Measurements from ENCODE around the gene GPI. TPM values are rescaled to one million over a fixed set of nuclear protein-coding genes. Genes with fewer than 3 reads are reported as not detected.

Gene GPI
- total and polyA plus RNA-seq, 9 of the 15 experiments (the other 6 are each of a cell fraction or from before 2014, with no cell fraction given) = 88.3 to 358 (median 122) TPM

GRCh38 chr19:34381399-34382251 is 16.6 kb downstream of the GPI start:
- Histone ChIP-seq H3K79me2 (ENCODE audit: control insufficient read depth, insufficient read depth, low read length) (peaks cover 8% of the 10 kb centered on the region; the same call in 2 of the 3 replicates), H4K20me1 (replicated peaks; ENCODE audit: control insufficient read depth, insufficient read depth, low read length) (no peaks in the 10 kb centered on the region), H3K4me3 (no peak overlapping the region), H3K27ac (ENCODE audit: extremely low read depth, low read depth, low read length) (no peak overlapping the region), H3K4me2 (ENCODE audit: insufficient read depth, low read length) (no peak overlapping the region), H3K4me1 (replicated peaks in 1 of 2; ENCODE audit: control insufficient read depth in 2 of 2, insufficient read depth in 2 of 2, low read length in 2 of 2) (no peaks in the 10 kb centered on the region; a peak in 1 of 5 replicates), H3K36me3 (ENCODE audit: control insufficient read depth, insufficient read depth, low read length) (peaks cover 92% of the 10 kb centered on the region), H3K9ac (ENCODE audit: insufficient read depth in 1 of 2, low read depth in 2 of 2, low read length in 2 of 2) (no peak overlapping the region; a peak in 1 of 4 replicates), H3K9me1 (ENCODE audit: control insufficient read depth, insufficient read depth, low read length) (no peaks in the 10 kb centered on the region), H3K9me3 (replicated peaks; ENCODE audit: control insufficient read depth, insufficient read depth, low read depth, low read length) (no peaks in the 10 kb centered on the region; the same call in 1 of the 2 replicates), H3K27me3 (ENCODE audit: control insufficient read depth in 2 of 2, insufficient read depth in 2 of 2, low read length in 2 of 2) (no peaks in the 10 kb centered on the region), H2AFZ (ENCODE audit: low read depth, low read length) (no peak overlapping the region)
- BruUV-seq (replicated peaks) = no TSS peak
- no peak for FAIRE-seq
- no peak for ATAC-seq
- POLR2A ChIA-PET = interaction anchor here (0.6 to 0.8 kb wide), 3 partner anchors 12 to 247 kb away, joined by 3 read pairs; no protein-coding TSS in a partner anchor
- CTCF ChIA-PET (ENCODE audit: low intra/inter-chr PET ratio) = no interaction called here
- intact Hi-C loops (cut with micrococcal nuclease) = no loop called here
- DNase-seq (ENCODE audit: extremely low read depth in 1 of 4, low spot score in 3 of 4) = no peak
- TF ChIP-seq CUX1 (CRISPR knock-in tag; IDR thresholded peaks at IDR 0.05) (no peak), ARNT (IDR thresholded peaks at IDR 0.05) (no peak), RBFOX2 (IDR thresholded peaks at IDR 0.05; ENCODE audit: low read depth, low read length) (peak; percentile 50), TAF1 (IDR thresholded peaks at IDR 0.05; ENCODE audit: control insufficient read depth, extremely low read depth, insufficient read depth, low read length, severe bottlenecking) (no peak), FOXA3 (CRISPR knock-in tag; conservative IDR thresholded peaks at IDR 0.05 in 1 of 2, IDR thresholded peaks at IDR 0.05 in 1 of 2) (no peak), ETV1 (tag; conservative IDR thresholded peaks at IDR 0.05; ENCODE audit: low read depth) (no peak), SETDB1 (IDR thresholded peaks at IDR 0.05; ENCODE audit: low read length) (no peak), SMARCC2 (IDR thresholded peaks at IDR 0.05; ENCODE audit: low read depth) (no peak), CEBPB (tag; IDR thresholded peaks at IDR 0.05) (no peak), ZNF584 (CRISPR knock-in tag; IDR thresholded peaks at IDR 0.05; ENCODE audit: low read depth) (no peak), POLR2G (IDR thresholded peaks at IDR 0.05; ENCODE audit: low read depth, low read length) (peak; percentile 42; the same call in 1 of the 2 replicates), PML (IDR thresholded peaks at IDR 0.05; ENCODE audit: low read length) (no peak), ZNF263 (CRISPR knock-in tag; IDR thresholded peaks at IDR 0.05; ENCODE audit: borderline replicate concordance) (no peak)
- in situ Hi-C loops (cut with MboI) = no loop called here
- 95% methylated on average over 14 of the region's 14 CpGs for WGBS (ENCODE audit: insufficient coverage, low coverage, missing lambda C conversion rate)

Measured in K562 (cell line).